Osteoblast (primary cell): ENCODE results near the gene SLC6A4. TPM values are rescaled to one million over a fixed set of nuclear protein-coding genes. Genes with fewer than 3 reads are reported as not detected.

Experiments
- DNase-seq: peaks from one replicate; pipeline ENCODE4 v3.0.0; 2011; ENCODE audit warnings: low spot score, mixed read lengths; ENCODE audit not compliant: insufficient read length; ENCODE audit errors: missing footprints
- H2AFZ ChIP-seq: 2 replicates; pipeline ENCODE4 v1.6.0; 2011; ENCODE audit warnings: mild to moderate bottlenecking, low read length
- H3K27ac ChIP-seq: 2 replicates; pipeline ENCODE4 v1.5.1; 2011; ENCODE audit warnings: mild to moderate bottlenecking, low read depth, low read length, moderate library complexity
- H3K27me3 ChIP-seq: 2 replicates; pipeline ENCODE4 v1.6.0; 2012; ENCODE audit warnings: mild to moderate bottlenecking, control low read depth, inconsistent platforms, low read length, moderate library complexity; ENCODE audit not compliant: insufficient read depth
- H3K36me3 ChIP-seq: 2 replicates; pipeline ENCODE4 v1.5.1; 2011; ENCODE audit warnings: mild to moderate bottlenecking, low read length, control low read depth, moderate library complexity; ENCODE audit not compliant: insufficient read depth
- H3K4me1 ChIP-seq: 2 replicates; pipeline ENCODE4 v1.5.1; 2011; ENCODE audit warnings: mild to moderate bottlenecking, low read length, control low read depth, moderate library complexity; ENCODE audit not compliant: insufficient read depth
- H3K4me2 ChIP-seq: 2 replicates; pipeline ENCODE4 v1.6.0; 2011; ENCODE audit warnings: mild to moderate bottlenecking, low read length; ENCODE audit not compliant: insufficient read depth
- H3K4me3 ChIP-seq: fragments of 200-600 bp; sonication (generic); 3 replicates; pipeline ENCODE4 v1.5.1; 2012; ENCODE audit warnings: mild to moderate bottlenecking, low read length, inconsistent platforms; ENCODE audit not compliant: insufficient read depth
- H3K79me2 ChIP-seq: 2 replicates; pipeline ENCODE4 v1.6.0; 2012; ENCODE audit warnings: mild to moderate bottlenecking, low read length, control low read depth, inconsistent platforms; ENCODE audit not compliant: insufficient read depth
- H3K9me3 ChIP-seq: 2 replicates; pipeline ENCODE4 v1.5.1; 2011; ENCODE audit warnings: low read depth, low read length, control low read depth
- H4K20me1 ChIP-seq: 2 replicates; pipeline ENCODE4 v1.6.0; 2012; ENCODE audit warnings: mild to moderate bottlenecking, low read length, control low read depth; ENCODE audit not compliant: insufficient read depth
- CTCF ChIP-seq: IDR thresholded peaks from 2 replicates; pipeline ENCODE4 v1.5.1; 2011; ENCODE audit warnings: mild to moderate bottlenecking, low read depth, low read length, moderate library complexity; ENCODE audit errors: extremely low read depth
- total RNA-seq: library from RNA; depleted of rRNA; stranded (reverse); fragments of >200 nt; gene quantifications from 2 replicates; pipeline ENCODE4 v1.2.3, GENCODE V29; 2012

SLC6A4 gene
- total RNA-seq, 1 donor: 0.36 TPM

- H3K27ac ChIP-seq: no peak overlapping the region
- H2AFZ ChIP-seq: no peak overlapping the region
- no peaks in the 10 kb centered on the region for H4K20me1 ChIP-seq
- H3K27me3 ChIP-seq: peaks cover 40% of the 10 kb centered on the region
- no peaks in the 10 kb centered on the region for H3K79me2 ChIP-seq
- no peak for DNase-seq
- no peak for TF ChIP-seq CTCF
- H3K4me2 ChIP-seq: no peak overlapping the region
- no peaks in the 10 kb centered on the region for H3K9me3 ChIP-seq
- no peaks in the 10 kb centered on the region for H3K36me3 ChIP-seq
- no peak overlapping the region for H3K4me3 ChIP-seq
- no peaks in the 10 kb centered on the region for H3K4me1 ChIP-seq
Observed at GRCh38 chr17:30225112-30225511, 10.4 kb downstream of the SLC6A4 start.

GRCh38 chr17:30224419-30224960 is 11.0 kb downstream of the SLC6A4 start:
- Histone ChIP-seq H3K4me2 (no peak overlapping the region), H3K79me2 (no peaks in the 10 kb centered on the region), H2AFZ (no peak overlapping the region), H4K20me1 (no peaks in the 10 kb centered on the region), H3K4me3 (no peak overlapping the region), H3K4me1 (no peaks in the 10 kb centered on the region), H3K27me3 (peaks cover 37% of the 10 kb centered on the region), H3K9me3 (no peaks in the 10 kb centered on the region), H3K27ac (no peak overlapping the region), H3K36me3 (no peaks in the 10 kb centered on the region)
- TF ChIP-seq CTCF: no peak
- no peak for DNase-seq

- Histone ChIP-seq H3K9me3 (no peaks in the 10 kb centered on the region), H3K4me1 (no peaks in the 10 kb centered on the region), H2AFZ (no peak overlapping the region), H3K4me3 (no peak overlapping the region), H3K79me2 (no peaks in the 10 kb centered on the region), H3K27me3 (peaks cover 30% of the 10 kb centered on the region), H3K36me3 (no peaks in the 10 kb centered on the region), H4K20me1 (no peaks in the 10 kb centered on the region), H3K27ac (no peak overlapping the region), H3K4me2 (no peak overlapping the region)
- TF ChIP-seq CTCF: no peak
- no peak for DNase-seq
Observed at GRCh38 chr17:30222721-30223175, 12.7 kb downstream of the SLC6A4 start.

GRCh38 chr17:30222251-30222650 is 13.2 kb downstream of the SLC6A4 start:
- no peak for DNase-seq
- Histone ChIP-seq H3K4me2 (no peak overlapping the region), H3K4me3 (no peak overlapping the region), H3K4me1 (no peaks in the 10 kb centered on the region), H3K36me3 (no peaks in the 10 kb centered on the region), H3K9me3 (no peaks in the 10 kb centered on the region), H2AFZ (no peak overlapping the region), H3K27ac (no peak overlapping the region), H3K27me3 (peaks cover 28% of the 10 kb centered on the region), H3K79me2 (no peaks in the 10 kb centered on the region), H4K20me1 (no peaks in the 10 kb centered on the region)
- TF ChIP-seq CTCF: no peak
